PC-9 (cell line): ENCODE data around the gene OTUD1.

Experiments
- EZH2 ChIP-seq: fragments of 200-600 bp; sonication (generic); IDR thresholded peaks from 2 replicates; pipeline ENCODE4 v1.8.0; 2017; ENCODE audit warnings: antibody characterized with exemption, low read depth
- TF ChIP-seq, protein P1 (sequence below): fragments of 200-600 bp; sonication (generic); conservative IDR thresholded peaks from 2 replicates; pipeline ENCODE4 v1.6.1; 2017; ENCODE audit warnings: mixed run types, antibody characterized with exemption, mild to moderate bottlenecking, moderate library complexity

DNA sequence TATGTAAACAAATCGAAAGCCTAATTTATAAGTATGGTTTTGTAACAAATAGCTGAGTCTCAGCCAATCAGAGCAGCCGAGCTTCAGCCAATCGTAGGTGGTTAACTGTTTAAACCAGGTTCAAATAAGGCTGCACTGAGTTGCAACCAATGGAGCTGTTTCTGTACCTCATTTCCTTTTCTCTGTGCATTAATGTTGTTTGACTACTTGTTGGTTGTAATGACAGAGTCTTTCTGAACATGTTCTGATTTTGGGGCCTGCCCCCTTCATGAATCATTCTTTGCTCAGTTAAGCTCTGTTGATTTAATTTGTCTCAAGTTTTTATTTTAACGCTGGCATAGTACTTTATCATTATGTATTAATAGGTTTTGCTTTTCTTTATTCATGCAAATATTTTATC, 14.6 kb downstream of the OTUD1 start:
- TF ChIP-seq, protein P1, sequence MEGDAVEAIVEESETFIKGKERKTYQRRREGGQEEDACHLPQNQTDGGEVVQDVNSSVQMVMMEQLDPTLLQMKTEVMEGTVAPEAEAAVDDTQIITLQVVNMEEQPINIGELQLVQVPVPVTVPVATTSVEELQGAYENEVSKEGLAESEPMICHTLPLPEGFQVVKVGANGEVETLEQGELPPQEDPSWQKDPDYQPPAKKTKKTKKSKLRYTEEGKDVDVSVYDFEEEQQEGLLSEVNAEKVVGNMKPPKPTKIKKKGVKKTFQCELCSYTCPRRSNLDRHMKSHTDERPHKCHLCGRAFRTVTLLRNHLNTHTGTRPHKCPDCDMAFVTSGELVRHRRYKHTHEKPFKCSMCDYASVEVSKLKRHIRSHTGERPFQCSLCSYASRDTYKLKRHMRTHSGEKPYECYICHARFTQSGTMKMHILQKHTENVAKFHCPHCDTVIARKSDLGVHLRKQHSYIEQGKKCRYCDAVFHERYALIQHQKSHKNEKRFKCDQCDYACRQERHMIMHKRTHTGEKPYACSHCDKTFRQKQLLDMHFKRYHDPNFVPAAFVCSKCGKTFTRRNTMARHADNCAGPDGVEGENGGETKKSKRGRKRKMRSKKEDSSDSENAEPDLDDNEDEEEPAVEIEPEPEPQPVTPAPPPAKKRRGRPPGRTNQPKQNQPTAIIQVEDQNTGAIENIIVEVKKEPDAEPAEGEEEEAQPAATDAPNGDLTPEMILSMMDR, result no peak
- TF ChIP-seq EZH2, result no peak
